ENCODE results near the gene RNF215.

Gene RNF215

GRCh38 chr22:30337461-30337778, 49.8 kb downstream of the RNF215 start:
- H3K36me3 ChIP-seq (replicated peaks; ENCODE audit: low read depth, low read length), result peaks cover 94% of the 10 kb centered on the region
- no peak overlapping the region for H3K27ac ChIP-seq (ENCODE audit: low read length)
- H3K27me3 ChIP-seq (ENCODE audit: low read depth, low read length), result no peaks in the 10 kb centered on the region
- no peak overlapping the region for H3K4me2 ChIP-seq (ENCODE audit: low read length)
- no peak overlapping the region for H3K4me3 ChIP-seq (ENCODE audit: low read length)
- no peaks in the 10 kb centered on the region for H3K79me2 ChIP-seq (ENCODE audit: low read length)
- no peak overlapping the region for H3K9ac ChIP-seq (ENCODE audit: low read length)
- TF ChIP-seq EZH2phosphoT487 (IDR thresholded peaks at IDR 0.05; ENCODE audit: low read depth) (no peak), CTCF (IDR thresholded peaks at IDR 0.05; ENCODE audit: low read depth, low read length) (no peak)
- H3K4me1 ChIP-seq (ENCODE audit: low read length), result no peaks in the 10 kb centered on the region
- no peak overlapping the region for H2AFZ ChIP-seq (ENCODE audit: low read depth, low read length)
- H4K20me1 ChIP-seq (ENCODE audit: insufficient read depth, low read length), result 0 out of 2 replicates have a peak, but pooled peaks cover 4% of the 10 kb centered on the region
- H3K9me3 ChIP-seq (ENCODE audit: insufficient read depth, low read length), result no peaks in the 10 kb centered on the region

GRCh38 chr22:30336752-30337460, 50.3 kb downstream of the RNF215 start:
- no peak overlapping the region for H3K4me2 ChIP-seq (ENCODE audit: low read length)
- no peaks in the 10 kb centered on the region for H3K27me3 ChIP-seq (ENCODE audit: low read depth, low read length)
- no peak overlapping the region for H2AFZ ChIP-seq (ENCODE audit: low read depth, low read length)
- H3K9ac ChIP-seq (ENCODE audit: low read length), result no peak overlapping the region
- H3K9me3 ChIP-seq (ENCODE audit: insufficient read depth, low read length), result no peaks in the 10 kb centered on the region
- 0 out of 2 replicates have a peak, but pooled peaks cover 4% of the 10 kb centered on the region for H4K20me1 ChIP-seq (ENCODE audit: insufficient read depth, low read length)
- H3K79me2 ChIP-seq (ENCODE audit: low read length), result no peaks in the 10 kb centered on the region
- H3K4me1 ChIP-seq (ENCODE audit: low read length), result no peaks in the 10 kb centered on the region
- H3K36me3 ChIP-seq (replicated peaks; ENCODE audit: low read depth, low read length), result peaks cover 92% of the 10 kb centered on the region
- H3K27ac ChIP-seq (ENCODE audit: low read length), result no peak overlapping the region
- TF ChIP-seq EZH2phosphoT487 (IDR thresholded peaks at IDR 0.05; ENCODE audit: low read depth) (no peak), CTCF (IDR thresholded peaks at IDR 0.05; ENCODE audit: low read depth, low read length) (no peak)
- H3K4me3 ChIP-seq (ENCODE audit: low read length), result no peak overlapping the region

- Histone ChIP-seq H3K4me3 (ENCODE audit: low read length) (no peak overlapping the region), H3K9me3 (ENCODE audit: insufficient read depth, low read length) (no peaks in the 10 kb centered on the region), H3K27me3 (ENCODE audit: low read depth, low read length) (no peaks in the 10 kb centered on the region), H3K27ac (ENCODE audit: low read length) (no peak overlapping the region), H3K9ac (ENCODE audit: low read length) (no peak overlapping the region), H3K36me3 (replicated peaks; ENCODE audit: low read depth, low read length) (peaks cover 77% of the 10 kb centered on the region), H4K20me1 (ENCODE audit: insufficient read depth, low read length) (0 out of 2 replicates have a peak, but pooled peaks cover 4% of the 10 kb centered on the region), H3K4me1 (ENCODE audit: low read length) (no peaks in the 10 kb centered on the region), H3K79me2 (ENCODE audit: low read length) (no peaks in the 10 kb centered on the region), H3K4me2 (ENCODE audit: low read length) (no peak overlapping the region), H2AFZ (ENCODE audit: low read depth, low read length) (no peak overlapping the region)
- no peak for TF ChIP-seq CTCF (IDR thresholded peaks at IDR 0.05; ENCODE audit: low read depth, low read length)
- no peak for TF ChIP-seq EZH2phosphoT487 (IDR thresholded peaks at IDR 0.05; ENCODE audit: low read depth)
Observed at GRCh38 chr22:30335236-30335635, 52.0 kb downstream of the RNF215 start.

- Histone ChIP-seq H4K20me1 (ENCODE audit: insufficient read depth, low read length) (0 out of 2 replicates have a peak, but pooled peaks cover 4% of the 10 kb centered on the region), H3K9ac (ENCODE audit: low read length) (no peak overlapping the region), H3K4me1 (ENCODE audit: low read length) (no peaks in the 10 kb centered on the region), H3K27me3 (ENCODE audit: low read depth, low read length) (no peaks in the 10 kb centered on the region), H3K4me3 (ENCODE audit: low read length) (no peak overlapping the region), H3K79me2 (ENCODE audit: low read length) (no peaks in the 10 kb centered on the region), H3K9me3 (ENCODE audit: insufficient read depth, low read length) (no peaks in the 10 kb centered on the region), H3K4me2 (ENCODE audit: low read length) (no peak overlapping the region), H2AFZ (ENCODE audit: low read depth, low read length) (no peak overlapping the region), H3K36me3 (replicated peaks; ENCODE audit: low read depth, low read length) (peaks cover 71% of the 10 kb centered on the region), H3K27ac (ENCODE audit: low read length) (no peak overlapping the region)
- TF ChIP-seq CTCF (IDR thresholded peaks at IDR 0.05; ENCODE audit: low read depth, low read length) (no peak), EZH2phosphoT487 (IDR thresholded peaks at IDR 0.05; ENCODE audit: low read depth) (no peak)
Observed at GRCh38 chr22:30334646-30335045, 52.6 kb downstream of the RNF215 start.

Data from OCI-LY3 (cell line).